SK-N-MC (cell line): Measurements from ENCODE around the gene TMPRSS11E.

Experiments used
- DNase-seq: peaks from one replicate; pipeline ENCODE4 v3.0.0-alpha.2; 2011; ENCODE audit warnings: low read depth, low spot score
- H3K27ac ChIP-seq: fragments of 200-600 bp; sonication (generic); 2 replicates; pipeline ENCODE4 v1.5.1; 2016; ENCODE audit warnings: mixed run types
- H3K36me3 ChIP-seq: fragments of 200-600 bp; sonication (generic); 2 replicates; pipeline ENCODE4 v1.6.1; 2017; ENCODE audit warnings: antibody characterized with exemption, low read length, mixed read lengths; ENCODE audit not compliant: insufficient read depth
- H3K4me3 ChIP-seq: fragments of 200-600 bp; sonication (generic); 2 replicates; pipeline ENCODE4 v1.5.1; 2016
- H3K9ac ChIP-seq: fragments of 200-600 bp; sonication (generic); 2 replicates; pipeline ENCODE4 v1.8.0; 2017; ENCODE audit warnings: mixed run types, mixed read lengths; ENCODE audit not compliant: insufficient read length
- H3K9me3 ChIP-seq: fragments of 200-600 bp; sonication (generic); 2 replicates; pipeline ENCODE4 v1.6.1; 2017; ENCODE audit warnings: low read depth, mild to moderate bottlenecking, antibody characterized with exemption, low read length, moderate library complexity, mixed read lengths
- EZH2 ChIP-seq: fragments of 200-600 bp; sonication (generic); IDR thresholded peaks from one replicate; pipeline ENCODE4 v1.6.1; 2017; ENCODE audit warnings: antibody characterized with exemption
- FOXP2 ChIP-seq: optimal IDR thresholded peaks from 2 replicates; pipeline ENCODE3; 2011; ENCODE audit warnings: mild to moderate bottlenecking, moderate library complexity; ENCODE audit not compliant: insufficient read depth; ENCODE audit errors: extremely low read length, control extremely low read depth
- POLR2AphosphoS5 ChIP-seq: IDR thresholded peaks from 2 replicates; pipeline ENCODE4 v1.6.1; 2012; ENCODE audit warnings: mild to moderate bottlenecking, low read depth, low read length, borderline replicate concordance

Gene TMPRSS11E

DNA sequence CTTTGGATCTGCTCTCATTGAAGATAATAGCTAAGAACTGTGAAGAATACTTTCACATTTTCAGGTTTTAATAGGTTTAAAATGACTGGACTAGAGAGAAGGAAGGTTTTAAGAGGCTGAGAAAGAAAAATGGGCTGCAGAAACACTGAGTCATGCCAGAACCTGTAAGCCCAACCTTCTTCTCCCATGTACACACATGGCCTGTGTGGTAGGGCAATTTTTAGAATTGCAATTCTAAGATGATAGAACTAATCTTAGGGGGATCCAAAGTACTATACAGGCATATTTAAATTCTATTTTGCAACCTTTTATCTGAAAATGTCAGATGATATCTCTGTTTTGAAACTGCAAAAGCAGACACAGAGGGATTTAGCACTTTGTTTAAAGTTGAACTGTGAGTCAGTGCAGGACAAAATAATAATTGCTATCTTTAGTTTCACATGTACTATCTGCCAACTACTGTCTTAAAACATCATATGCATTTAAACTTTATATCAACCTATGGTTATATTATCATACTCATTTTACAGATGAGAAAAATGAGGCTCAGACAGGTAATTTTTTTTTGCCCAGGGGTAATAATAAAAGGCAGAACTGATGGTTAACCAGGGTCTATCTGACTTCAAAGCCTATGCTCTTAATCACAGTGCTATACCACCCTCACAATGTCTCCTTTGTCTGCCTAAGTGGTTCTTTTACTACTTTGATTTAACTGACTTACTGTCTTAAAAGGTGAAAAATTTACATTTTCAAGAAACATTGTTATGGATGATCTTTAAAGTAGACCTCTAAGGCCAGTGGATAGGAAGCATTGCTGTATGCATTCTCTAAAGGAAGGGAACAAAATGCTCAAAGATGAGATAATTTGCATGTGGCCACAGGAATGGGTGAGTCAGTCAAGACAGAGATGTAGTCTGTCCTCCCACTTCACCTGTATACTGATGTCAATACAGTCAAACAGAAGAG is 4.3 kb downstream of the TMPRSS11E start:
- H3K4me3 ChIP-seq = no peak overlapping the region
- H3K9me3 ChIP-seq = no peaks in the 10 kb centered on the region
- TF ChIP-seq POLR2AphosphoS5 (no peak), FOXP2 (no peak), EZH2 (no peak)
- H3K9ac ChIP-seq = no peak overlapping the region
- no peaks in the 10 kb centered on the region for H3K36me3 ChIP-seq
- no peak overlapping the region for H3K27ac ChIP-seq
- DNase-seq = no peak

DNA sequence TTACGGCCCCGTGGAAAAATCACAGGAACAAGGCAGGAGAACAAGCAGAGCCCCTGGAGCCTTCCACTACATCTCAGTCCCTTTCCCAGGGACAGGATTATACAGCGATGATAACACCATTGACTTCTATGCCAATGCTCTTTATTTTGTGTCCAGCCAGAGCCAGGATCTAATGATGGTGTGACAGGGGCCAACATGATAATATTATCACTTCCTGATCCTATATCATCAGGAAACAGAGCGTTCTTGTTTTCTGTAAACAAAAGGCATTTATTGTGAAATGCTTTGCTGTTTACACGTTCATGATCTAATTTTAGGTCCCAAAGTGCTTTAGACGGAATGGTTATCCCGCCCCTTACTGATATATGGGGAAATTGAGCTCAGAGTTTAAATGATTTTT is 12.8 kb downstream of the TMPRSS11E start:
- TF ChIP-seq EZH2 (no peak), POLR2AphosphoS5 (no peak), FOXP2 (no peak)
- H3K4me3 ChIP-seq = no peak overlapping the region

DNA sequence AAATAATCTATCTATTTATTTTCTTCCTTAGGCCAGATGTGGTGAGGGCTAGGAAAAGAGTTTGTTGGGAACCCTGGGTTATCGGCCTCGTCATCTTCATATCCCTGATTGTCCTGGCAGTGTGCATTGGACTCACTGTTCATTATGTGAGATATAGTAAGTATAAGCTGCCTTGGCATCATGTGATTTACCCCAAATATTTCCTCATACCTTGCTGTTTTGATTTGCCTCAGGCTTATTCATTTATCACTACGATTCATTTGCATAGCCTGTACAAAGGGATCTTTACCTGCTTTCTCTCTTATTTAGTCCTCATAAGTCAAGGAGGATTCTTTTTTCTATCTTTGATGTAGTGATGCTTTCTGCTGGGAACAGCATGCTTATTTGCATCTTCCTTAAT is 14.5 kb downstream of the TMPRSS11E start:
- H3K27ac ChIP-seq = no peak overlapping the region
- no peaks in the 10 kb centered on the region for H3K9me3 ChIP-seq
- H3K36me3 ChIP-seq = no peaks in the 10 kb centered on the region
- no peak for DNase-seq
- H3K4me3 ChIP-seq = no peak overlapping the region
- no peak for TF ChIP-seq FOXP2
- TF ChIP-seq EZH2 = no peak
- TF ChIP-seq POLR2AphosphoS5 = no peak
- H3K9ac ChIP-seq = no peak overlapping the region

More for the DNA sequence above, 12.8 kb downstream of the TMPRSS11E start:
- no peak overlapping the region for H3K9ac ChIP-seq
- no peaks in the 10 kb centered on the region for H3K9me3 ChIP-seq
- DNase-seq = no peak
- no peak overlapping the region for H3K27ac ChIP-seq
- no peaks in the 10 kb centered on the region for H3K36me3 ChIP-seq

DNA sequence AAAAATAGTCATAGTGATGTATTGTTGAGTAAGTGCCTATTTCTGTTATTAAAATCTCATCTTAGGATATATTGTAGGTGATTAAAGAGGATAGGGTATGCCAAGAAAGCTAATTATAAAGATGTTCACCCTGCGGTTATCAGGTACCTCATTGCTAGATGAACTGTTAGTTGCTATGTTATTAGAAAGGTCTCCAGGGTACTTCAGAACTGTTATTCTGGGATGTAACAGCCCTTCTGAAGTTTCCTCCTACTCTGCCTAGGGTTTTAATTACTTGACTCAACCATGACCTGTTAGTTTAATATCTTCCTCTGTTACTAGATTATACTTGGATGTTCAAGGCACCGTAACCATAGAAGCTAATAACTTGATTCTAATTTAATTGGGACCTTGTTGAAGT is 15.4 kb downstream of the TMPRSS11E start:
- Histone ChIP-seq H3K27ac (no peak overlapping the region), H3K9me3 (no peaks in the 10 kb centered on the region), H3K36me3 (no peaks in the 10 kb centered on the region), H3K9ac (no peak overlapping the region), H3K4me3 (no peak overlapping the region)
- no peak for DNase-seq
- TF ChIP-seq EZH2 = no peak

DNA sequence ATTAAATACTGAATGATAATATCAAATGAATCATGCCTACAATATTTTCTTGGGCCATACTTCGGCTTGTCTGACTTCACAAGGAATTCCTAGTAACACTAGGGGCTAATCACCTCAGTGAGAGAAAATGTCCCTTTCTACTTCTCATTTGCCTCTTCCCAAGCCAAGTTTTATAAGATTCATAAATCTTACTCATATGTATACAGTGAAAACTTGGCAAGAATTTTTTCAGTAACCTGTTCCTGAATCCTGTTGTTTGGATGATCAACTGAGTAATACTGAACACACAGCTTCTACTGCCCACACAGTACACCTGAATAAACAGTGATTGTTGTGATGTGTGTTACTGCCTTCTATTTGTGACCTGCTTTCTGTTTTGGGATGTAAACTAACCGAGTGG is 16.5 kb downstream of the TMPRSS11E start:
- Histone ChIP-seq H3K27ac (no peak overlapping the region), H3K36me3 (no peaks in the 10 kb centered on the region), H3K9ac (no peak overlapping the region), H3K9me3 (no peaks in the 10 kb centered on the region; the same call in 1 of the 2 replicates), H3K4me3 (no peak overlapping the region)
- TF ChIP-seq EZH2 = no peak
- no peak for TF ChIP-seq POLR2AphosphoS5
- TF ChIP-seq FOXP2 = no peak
- no peak for DNase-seq

DNA sequence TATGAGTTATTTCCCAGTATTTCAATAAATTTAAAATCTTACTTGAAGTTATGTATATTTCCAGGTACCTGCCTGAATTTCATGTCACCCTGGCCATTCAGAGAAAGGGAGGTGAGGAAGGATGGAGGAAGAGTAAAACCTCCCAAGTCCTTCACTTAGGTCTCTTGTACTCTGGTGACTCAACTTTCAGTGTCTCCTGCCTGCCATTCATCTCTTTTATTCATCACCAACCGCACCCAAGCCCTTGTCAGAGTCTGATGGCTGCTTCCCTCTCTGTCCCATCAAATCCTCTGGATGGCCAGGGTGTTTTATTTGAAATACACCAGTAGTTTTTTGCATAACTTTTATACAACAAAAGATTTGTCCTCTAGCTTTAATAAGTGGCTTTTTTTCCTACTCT is 17.8 kb downstream of the TMPRSS11E start:
- no peak for TF ChIP-seq FOXP2
- no peak for TF ChIP-seq POLR2AphosphoS5
- no peak for TF ChIP-seq EZH2
- no peaks in the 10 kb centered on the region for H3K36me3 ChIP-seq
- peaks cover 3% of the 10 kb centered on the region; the same call in 1 of the 2 replicates for H3K9me3 ChIP-seq
- H3K4me3 ChIP-seq = no peak overlapping the region
- H3K9ac ChIP-seq = no peak overlapping the region
- no peak overlapping the region for H3K27ac ChIP-seq
- DNase-seq = no peak

DNA sequence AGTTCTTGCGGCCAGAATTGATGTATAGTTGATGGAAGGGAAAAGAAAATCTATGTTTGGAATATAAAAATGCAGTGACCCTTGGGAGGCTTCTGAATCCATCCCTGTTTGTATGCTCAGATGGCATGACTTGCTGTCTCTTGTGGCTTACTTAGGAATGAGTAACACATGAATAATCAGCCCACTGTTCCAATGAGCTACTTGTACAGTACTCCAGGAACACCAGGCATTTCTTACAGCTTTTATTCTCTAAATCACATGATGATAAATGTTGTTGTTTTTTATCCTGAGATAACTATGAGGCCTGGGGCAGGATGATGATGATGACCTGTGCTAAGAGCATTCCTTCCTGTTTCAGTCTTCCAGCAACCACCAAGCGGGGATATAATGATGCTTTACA is 18.9 kb downstream of the TMPRSS11E start:
- H3K36me3 ChIP-seq = no peaks in the 10 kb centered on the region
- no peak overlapping the region for H3K9ac ChIP-seq
- H3K4me3 ChIP-seq = no peak overlapping the region
- H3K27ac ChIP-seq = no peak overlapping the region
- no peak for TF ChIP-seq FOXP2
- TF ChIP-seq EZH2 = no peak
- TF ChIP-seq POLR2AphosphoS5 = no peak
- DNase-seq = no peak
- peaks cover 3% of the 10 kb centered on the region; the same call in 1 of the 2 replicates for H3K9me3 ChIP-seq

DNA sequence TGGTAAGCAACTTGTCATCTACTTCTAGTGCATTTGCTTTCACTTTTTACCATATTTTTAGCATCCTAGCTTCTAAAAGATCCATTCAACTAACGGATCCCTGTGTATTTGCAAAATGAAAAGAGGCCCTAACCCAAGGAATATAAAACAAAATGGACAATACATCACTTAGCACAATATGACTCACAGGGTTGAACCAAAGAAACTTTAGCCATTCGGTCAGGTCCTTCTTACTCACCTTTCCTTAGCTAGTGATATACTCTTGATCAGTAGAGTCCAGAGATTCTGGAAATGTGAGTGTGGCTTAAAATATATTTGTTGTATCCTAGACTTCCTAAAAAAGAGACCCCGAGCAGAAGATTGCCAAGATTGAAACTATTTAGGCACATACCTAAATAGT is 19.5 kb downstream of the TMPRSS11E start:
- TF ChIP-seq POLR2AphosphoS5 (no peak), EZH2 (no peak), FOXP2 (no peak)
- peaks cover 3% of the 10 kb centered on the region; the same call in 1 of the 2 replicates for H3K9me3 ChIP-seq
- no peak overlapping the region for H3K9ac ChIP-seq
- no peak overlapping the region for H3K4me3 ChIP-seq
- DNase-seq = no peak
- H3K27ac ChIP-seq = no peak overlapping the region
- H3K36me3 ChIP-seq = no peaks in the 10 kb centered on the region

DNA sequence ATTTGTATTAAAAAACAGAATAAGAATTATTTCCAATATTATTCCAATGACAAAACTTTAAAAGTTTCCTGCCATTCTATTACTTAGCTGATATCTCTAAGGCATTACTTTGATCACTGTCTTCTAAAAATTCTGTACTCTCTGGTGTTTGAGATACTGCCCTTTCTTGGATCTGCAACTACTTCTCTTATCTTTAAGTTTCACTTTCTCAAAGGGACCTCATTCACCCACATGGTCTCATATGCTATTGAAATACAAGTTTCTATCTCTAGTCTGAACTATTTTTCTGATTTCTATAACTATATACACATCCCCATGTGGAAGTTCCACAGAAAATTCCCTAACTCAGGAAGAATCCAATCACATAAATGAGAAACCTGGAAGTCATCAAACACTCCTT is 22.2 kb downstream of the TMPRSS11E start:
- Histone ChIP-seq H3K4me3 (no peak overlapping the region), H3K9ac (no peak overlapping the region), H3K27ac (no peak overlapping the region), H3K36me3 (no peaks in the 10 kb centered on the region), H3K9me3 (peaks cover 3% of the 10 kb centered on the region; the same call in 1 of the 2 replicates)
- TF ChIP-seq POLR2AphosphoS5 = no peak
- no peak for TF ChIP-seq FOXP2
- no peak for TF ChIP-seq EZH2
- no peak for DNase-seq
